Measurements from ENCODE around the gene LRRC59.

LRRC59 gene

DNA sequence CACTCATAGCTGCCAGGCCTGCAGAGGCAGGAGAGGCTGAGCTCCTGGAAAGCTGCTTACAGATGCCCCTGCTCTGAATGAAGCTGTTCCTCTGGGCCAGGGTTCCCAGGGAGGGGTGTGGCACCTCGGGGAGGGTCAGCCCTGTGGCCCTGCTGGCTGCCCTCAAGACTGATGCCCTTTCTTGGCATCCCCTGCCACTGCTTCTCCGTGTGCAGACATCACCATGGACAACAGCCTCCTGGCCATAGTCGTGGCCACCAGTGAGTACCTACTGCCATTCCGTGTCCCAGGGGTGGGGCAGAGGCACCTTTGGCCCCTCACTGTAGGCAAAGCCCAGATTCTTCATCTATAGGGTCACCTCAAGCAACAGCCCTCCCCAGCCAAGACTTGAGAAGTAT lies 33.3 kb downstream of the LRRC59 start:
- peaks cover 10% of the 10 kb centered on the region for H3K4me1 ChIP-seq
- no peaks in the 10 kb centered on the region for H3K27me3 ChIP-seq
- H3K36me3 ChIP-seq, result peaks cover 27% of the 10 kb centered on the region
- no peak overlapping the region for H3K4me3 ChIP-seq (ENCODE audit: low read depth, low read length)
- DNase-seq, result no peak
- H3K9me3 ChIP-seq, result no peaks in the 10 kb centered on the region
- TF ChIP-seq, protein P1, sequence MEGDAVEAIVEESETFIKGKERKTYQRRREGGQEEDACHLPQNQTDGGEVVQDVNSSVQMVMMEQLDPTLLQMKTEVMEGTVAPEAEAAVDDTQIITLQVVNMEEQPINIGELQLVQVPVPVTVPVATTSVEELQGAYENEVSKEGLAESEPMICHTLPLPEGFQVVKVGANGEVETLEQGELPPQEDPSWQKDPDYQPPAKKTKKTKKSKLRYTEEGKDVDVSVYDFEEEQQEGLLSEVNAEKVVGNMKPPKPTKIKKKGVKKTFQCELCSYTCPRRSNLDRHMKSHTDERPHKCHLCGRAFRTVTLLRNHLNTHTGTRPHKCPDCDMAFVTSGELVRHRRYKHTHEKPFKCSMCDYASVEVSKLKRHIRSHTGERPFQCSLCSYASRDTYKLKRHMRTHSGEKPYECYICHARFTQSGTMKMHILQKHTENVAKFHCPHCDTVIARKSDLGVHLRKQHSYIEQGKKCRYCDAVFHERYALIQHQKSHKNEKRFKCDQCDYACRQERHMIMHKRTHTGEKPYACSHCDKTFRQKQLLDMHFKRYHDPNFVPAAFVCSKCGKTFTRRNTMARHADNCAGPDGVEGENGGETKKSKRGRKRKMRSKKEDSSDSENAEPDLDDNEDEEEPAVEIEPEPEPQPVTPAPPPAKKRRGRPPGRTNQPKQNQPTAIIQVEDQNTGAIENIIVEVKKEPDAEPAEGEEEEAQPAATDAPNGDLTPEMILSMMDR (IDR thresholded peaks at IDR 0.05; ENCODE audit: low read depth, low read length), result no peak

DNA sequence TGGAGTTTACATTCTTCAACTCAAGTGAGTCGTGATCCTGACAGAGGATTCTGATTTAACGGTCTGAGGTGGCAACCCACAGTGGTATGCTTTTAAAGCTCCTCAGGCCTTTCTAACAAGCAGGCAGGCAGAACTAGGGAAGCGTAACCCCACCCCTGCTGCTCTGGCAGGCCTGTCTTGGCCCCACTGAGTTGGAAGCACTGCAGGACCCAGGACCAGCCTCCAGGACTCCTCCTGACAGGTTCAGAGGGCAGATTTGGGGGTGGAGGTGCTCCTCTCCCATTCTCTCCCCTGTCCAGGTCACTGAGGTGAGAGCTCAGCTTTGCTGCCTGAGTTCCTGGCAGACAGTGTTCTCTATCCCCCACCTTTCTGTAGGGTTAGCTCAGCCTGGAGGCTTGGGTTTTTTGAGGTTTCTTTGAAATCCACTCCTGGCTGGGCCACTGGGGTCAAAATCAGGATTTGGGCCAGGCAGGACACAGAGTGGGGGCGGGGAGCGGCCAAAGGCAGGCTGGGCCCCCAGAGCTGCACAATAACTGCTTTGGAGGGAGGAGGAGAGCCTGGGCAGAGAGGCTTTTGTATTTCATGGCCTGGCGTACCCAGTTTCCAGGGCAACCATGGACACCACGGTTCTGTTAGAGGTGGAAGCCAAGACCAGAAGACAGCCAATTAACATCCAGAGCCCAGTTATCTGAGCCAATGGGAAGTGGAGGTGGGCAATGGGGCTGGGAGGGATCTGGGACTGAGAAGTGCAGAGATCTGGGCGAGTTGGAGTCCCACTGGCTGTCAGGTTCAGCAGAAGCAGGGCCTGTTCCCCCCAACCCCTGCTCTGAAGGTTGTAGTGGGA lies 33.9 kb downstream of the LRRC59 start:
- H3K27me3 ChIP-seq, result no peaks in the 10 kb centered on the region
- no peaks in the 10 kb centered on the region for H3K9me3 ChIP-seq
- no peak overlapping the region for H3K4me3 ChIP-seq (ENCODE audit: low read depth, low read length)
- H3K36me3 ChIP-seq, result peaks cover 27% of the 10 kb centered on the region
- TF ChIP-seq, protein P1 (IDR thresholded peaks at IDR 0.05; ENCODE audit: low read depth, low read length), result no peak
- peaks cover 10% of the 10 kb centered on the region for H3K4me1 ChIP-seq
- peak; percentile 81 for DNase-seq

DNA sequence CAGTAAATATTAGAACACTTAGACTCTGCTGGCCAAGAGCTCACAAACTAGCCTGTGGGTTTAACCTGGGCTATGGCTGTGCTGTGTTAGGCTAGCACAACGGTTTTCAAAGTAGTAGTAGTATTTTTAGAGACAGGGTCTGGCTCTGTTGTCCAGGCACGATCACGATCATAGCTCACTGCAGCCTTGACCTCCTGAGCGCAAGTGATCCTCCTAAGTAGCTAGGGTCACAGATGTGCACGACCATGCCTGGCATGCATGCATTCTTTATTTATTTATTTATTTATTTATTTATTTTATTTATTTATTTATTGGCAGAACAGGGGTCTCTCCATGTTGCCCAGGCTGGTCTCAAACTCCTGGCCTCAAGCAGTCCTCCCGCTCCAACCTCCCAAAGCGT lies 34.7 kb downstream of the LRRC59 start:
- DNase-seq, result no peak
- Histone ChIP-seq H3K36me3 (peaks cover 26% of the 10 kb centered on the region), H3K9me3 (no peaks in the 10 kb centered on the region), H3K4me3 (ENCODE audit: low read depth, low read length) (no peak overlapping the region), H3K27me3 (no peaks in the 10 kb centered on the region), H3K4me1 (peaks cover 10% of the 10 kb centered on the region)
- TF ChIP-seq, protein P1 (IDR thresholded peaks at IDR 0.05; ENCODE audit: low read depth, low read length), result no peak

DNA sequence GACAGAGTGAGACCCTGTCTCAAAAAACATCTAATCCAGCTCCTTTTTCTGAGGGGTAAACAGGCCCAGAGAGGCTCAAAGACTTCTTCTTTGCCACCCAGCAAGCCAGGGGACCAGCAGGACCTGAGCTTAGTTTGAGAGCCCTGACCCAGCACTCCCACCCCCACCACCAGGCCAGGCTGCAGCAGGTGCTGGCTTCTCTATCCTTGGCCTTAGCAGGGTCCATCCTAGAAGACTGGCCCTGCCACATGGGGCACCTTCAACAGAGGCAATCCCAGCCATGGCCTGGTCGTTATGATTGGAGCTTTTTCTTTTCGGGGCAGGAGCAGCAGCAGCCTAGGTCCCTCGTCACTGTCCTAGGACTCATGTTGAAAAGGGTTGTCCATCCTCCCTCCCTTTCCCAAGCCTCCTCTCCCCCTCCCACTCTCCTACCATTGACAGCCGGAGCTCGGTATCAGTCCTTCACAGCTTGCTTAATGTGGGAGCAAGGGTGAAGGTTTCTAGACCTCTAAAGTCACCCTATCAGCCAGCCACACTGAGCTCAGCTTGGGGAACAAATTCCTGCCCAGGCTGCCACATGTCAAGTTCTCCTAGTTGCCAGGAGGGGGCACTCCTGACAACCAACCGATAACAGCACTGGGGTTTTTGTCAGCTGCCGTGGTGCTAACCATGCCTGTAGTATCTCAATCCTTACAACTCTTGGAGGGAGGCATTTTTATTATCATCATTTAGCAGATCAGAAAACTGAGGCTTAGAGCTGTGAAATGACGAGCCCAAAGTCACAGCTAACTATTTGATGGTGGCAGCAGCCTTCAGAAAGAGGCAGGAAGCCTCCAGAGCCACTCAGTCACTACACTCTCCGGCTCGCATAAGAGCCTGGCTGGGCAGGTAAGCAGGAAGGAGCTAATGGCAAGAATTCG lies 35.5 kb downstream of the LRRC59 start:
- H3K4me3 ChIP-seq (ENCODE audit: low read depth, low read length), result no peak overlapping the region
- TF ChIP-seq, protein P1 (IDR thresholded peaks at IDR 0.05; ENCODE audit: low read depth, low read length), result peak; percentile 83
- peak; percentile 59 for DNase-seq
- peaks cover 23% of the 10 kb centered on the region for H3K36me3 ChIP-seq
- peaks cover 10% of the 10 kb centered on the region for H3K4me1 ChIP-seq
- no peaks in the 10 kb centered on the region for H3K27me3 ChIP-seq
- no peaks in the 10 kb centered on the region for H3K9me3 ChIP-seq

DNA sequence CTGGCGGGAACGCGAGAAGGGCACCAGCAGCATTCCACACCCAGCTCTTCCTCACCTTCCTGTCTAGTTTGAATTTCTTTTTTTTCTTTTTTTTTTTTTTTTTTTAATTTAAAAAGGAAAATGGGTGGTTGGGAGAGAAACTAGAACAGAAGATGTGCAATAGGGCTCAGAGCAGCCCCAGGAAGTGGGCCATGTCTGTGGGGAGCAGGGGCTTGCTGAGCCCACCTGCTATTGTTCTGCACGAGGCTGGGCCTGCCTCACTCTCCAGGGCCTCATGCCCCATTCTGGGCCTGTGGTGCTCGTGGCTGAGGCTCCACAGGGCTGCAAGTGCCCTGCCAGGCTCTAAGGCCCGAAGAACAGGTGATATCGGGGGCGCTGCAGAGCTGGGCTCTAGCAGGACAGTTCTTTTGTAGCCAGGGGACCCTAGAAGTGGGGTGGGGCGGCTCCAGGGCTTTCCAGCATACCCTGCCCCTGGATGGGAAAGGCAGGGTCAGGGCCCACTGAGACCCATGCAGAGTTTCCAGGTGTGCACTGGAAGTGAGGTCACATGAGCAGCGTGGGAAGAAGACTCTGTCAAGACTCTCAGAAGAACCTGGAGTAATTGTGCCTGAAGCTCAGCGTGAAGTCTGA lies 36.7 kb downstream of the LRRC59 start:
- peaks cover 10% of the 10 kb centered on the region for H3K4me1 ChIP-seq
- H3K36me3 ChIP-seq, result peaks cover 31% of the 10 kb centered on the region
- no peaks in the 10 kb centered on the region for H3K27me3 ChIP-seq
- TF ChIP-seq, protein P1 (IDR thresholded peaks at IDR 0.05; ENCODE audit: low read depth, low read length), result no peak
- H3K4me3 ChIP-seq (ENCODE audit: low read depth, low read length), result no peak overlapping the region
- DNase-seq, result no peak
- H3K9me3 ChIP-seq, result no peaks in the 10 kb centered on the region
